PFSK-1 (cell line): Measurements from ENCODE around the gene CHRNB1.

Experiments used
- FOXP2 ChIP-seq: optimal IDR thresholded peaks from 2 replicates; pipeline ENCODE3; 2011; ENCODE audit warnings: borderline replicate concordance, control low read depth, inconsistent platforms; ENCODE audit not compliant: insufficient read depth; ENCODE audit errors: extremely low read length, extremely low read depth
- POLR2AphosphoS5 ChIP-seq: IDR thresholded peaks from 2 replicates; pipeline ENCODE4 v1.6.1; 2012; ENCODE audit warnings: low read depth, mild to moderate bottlenecking, control low read depth, low read length, moderate library complexity
- SIN3A ChIP-seq: IDR thresholded peaks from 2 replicates; pipeline ENCODE4 v1.6.1; 2012; ENCODE audit warnings: mild to moderate bottlenecking, low read length, moderate library complexity, borderline replicate concordance; ENCODE audit not compliant: insufficient read depth
- TAF1 ChIP-seq: IDR thresholded peaks from 2 replicates; pipeline ENCODE4 v1.6.1; 2012; ENCODE audit warnings: low read length, control low read depth, borderline replicate concordance; ENCODE audit not compliant: insufficient read depth
- TF ChIP-seq, protein P1 (sequence below), 2 experiments: IDR thresholded peaks; 2 replicates each; pipeline versions ENCODE4 v1.6.1 to v1.8.0; 2011 to 2012; ENCODE audit warnings: low read depth in 2 of 2, low read length in 2 of 2, control low read depth in 1 of 2, inconsistent platforms in 1 of 2, mild to moderate bottlenecking in 1 of 2, moderate library complexity in 1 of 2; ENCODE audit not compliant: insufficient read depth in 1 of 2

The CHRNB1 gene

DNA sequence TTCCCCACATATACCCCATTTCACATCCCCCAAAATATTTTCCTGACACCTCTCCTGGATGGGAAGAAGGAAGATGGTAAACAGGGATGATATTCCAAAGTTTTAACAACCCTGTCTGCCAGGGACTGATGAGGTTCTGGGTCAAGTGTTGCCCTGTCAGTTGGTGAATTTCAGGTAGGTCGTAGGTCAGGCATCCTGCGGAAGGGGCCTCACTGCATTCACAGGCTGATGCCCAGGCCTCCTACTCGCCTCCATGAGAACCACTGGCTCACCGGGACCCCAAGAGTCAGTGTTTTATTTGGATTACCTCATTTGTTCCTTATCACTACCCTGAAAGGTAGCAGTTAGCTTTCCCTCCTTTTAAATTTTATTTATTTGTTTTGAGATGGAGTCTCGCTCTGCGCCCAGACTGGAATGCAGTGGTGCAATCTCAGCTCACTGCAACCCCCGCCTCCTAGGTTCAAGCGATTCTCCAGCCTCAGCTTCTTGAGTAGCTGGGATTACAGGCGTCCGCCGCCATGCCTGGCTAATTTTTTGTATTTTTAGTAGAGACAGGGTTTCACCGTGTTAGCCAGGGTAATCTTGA lies 24.0 kb downstream of the CHRNB1 start:
- TF ChIP-seq, protein P1, sequence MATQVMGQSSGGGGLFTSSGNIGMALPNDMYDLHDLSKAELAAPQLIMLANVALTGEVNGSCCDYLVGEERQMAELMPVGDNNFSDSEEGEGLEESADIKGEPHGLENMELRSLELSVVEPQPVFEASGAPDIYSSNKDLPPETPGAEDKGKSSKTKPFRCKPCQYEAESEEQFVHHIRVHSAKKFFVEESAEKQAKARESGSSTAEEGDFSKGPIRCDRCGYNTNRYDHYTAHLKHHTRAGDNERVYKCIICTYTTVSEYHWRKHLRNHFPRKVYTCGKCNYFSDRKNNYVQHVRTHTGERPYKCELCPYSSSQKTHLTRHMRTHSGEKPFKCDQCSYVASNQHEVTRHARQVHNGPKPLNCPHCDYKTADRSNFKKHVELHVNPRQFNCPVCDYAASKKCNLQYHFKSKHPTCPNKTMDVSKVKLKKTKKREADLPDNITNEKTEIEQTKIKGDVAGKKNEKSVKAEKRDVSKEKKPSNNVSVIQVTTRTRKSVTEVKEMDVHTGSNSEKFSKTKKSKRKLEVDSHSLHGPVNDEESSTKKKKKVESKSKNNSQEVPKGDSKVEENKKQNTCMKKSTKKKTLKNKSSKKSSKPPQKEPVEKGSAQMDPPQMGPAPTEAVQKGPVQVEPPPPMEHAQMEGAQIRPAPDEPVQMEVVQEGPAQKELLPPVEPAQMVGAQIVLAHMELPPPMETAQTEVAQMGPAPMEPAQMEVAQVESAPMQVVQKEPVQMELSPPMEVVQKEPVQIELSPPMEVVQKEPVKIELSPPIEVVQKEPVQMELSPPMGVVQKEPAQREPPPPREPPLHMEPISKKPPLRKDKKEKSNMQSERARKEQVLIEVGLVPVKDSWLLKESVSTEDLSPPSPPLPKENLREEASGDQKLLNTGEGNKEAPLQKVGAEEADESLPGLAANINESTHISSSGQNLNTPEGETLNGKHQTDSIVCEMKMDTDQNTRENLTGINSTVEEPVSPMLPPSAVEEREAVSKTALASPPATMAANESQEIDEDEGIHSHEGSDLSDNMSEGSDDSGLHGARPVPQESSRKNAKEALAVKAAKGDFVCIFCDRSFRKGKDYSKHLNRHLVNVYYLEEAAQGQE (IDR thresholded peaks at IDR 0.05; ENCODE audit: insufficient read depth in 1 of 2, low read depth in 2 of 2, low read length in 2 of 2) = no peak
- TF ChIP-seq SIN3A (no peak), FOXP2 (no peak), POLR2AphosphoS5 (no peak), TAF1 (no peak)

DNA sequence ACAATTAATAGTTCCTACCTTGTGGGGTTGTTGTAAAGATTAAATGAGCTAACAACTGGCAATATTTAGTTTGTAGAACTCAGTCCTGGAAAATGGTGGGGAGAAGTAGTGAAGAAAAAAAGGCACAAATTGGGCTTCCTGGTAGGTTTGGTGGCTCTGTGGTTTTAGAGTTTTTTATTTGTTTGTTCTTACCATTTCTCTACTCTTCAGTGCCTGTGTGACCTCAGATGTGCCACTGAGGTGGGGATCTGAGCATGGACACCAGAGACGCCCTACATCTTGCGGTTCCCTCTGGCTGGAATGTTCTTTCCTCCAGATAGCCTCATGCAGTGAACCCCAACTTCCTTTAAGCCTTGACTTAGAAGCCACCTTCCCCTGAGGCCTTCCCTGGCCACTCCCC lies 26.9 kb downstream of the CHRNB1 start:
- TF ChIP-seq FOXP2 (no peak), POLR2AphosphoS5 (no peak), TAF1 (no peak), SIN3A (no peak)
- TF ChIP-seq, protein P1 (IDR thresholded peaks at IDR 0.05; ENCODE audit: insufficient read depth in 1 of 2, low read depth in 2 of 2, low read length in 2 of 2) = no peak

DNA sequence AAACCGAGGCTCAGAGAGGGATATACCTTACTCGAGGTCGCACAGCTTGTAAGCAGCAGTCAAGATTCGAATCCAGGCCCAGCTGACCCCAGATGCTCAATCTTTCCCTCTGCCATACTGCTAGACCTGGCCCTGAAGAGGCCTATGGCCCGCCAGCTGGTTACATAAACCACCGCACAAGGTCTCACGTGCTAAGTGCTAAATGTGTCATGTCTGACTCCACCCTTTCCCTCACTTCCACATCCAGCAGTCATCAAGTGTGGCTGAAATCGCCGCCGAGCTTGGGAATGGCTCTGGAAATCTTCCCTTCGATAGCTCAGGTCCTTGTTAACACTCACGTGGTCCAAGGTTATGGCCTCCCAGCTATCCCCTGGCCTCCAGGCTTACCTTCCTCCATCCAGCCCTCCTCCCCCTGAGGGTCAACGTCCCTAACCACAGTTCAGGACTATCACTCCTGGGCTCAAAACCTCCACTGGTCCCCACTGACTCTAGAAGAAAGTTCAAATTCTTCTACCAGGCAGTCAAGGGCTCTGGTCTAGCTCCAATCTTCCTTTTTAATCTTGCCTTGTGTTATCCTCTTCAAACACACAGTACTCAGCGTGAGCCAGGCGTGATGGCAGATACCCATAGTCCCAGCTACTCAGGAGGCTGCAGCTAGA lies 31.0 kb downstream of the CHRNB1 start:
- TF ChIP-seq FOXP2 (no peak), SIN3A (no peak), TAF1 (no peak), POLR2AphosphoS5 (no peak)
- TF ChIP-seq, protein P1 (IDR thresholded peaks at IDR 0.05; ENCODE audit: insufficient read depth in 1 of 2, low read depth in 2 of 2, low read length in 2 of 2) = no peak

DNA sequence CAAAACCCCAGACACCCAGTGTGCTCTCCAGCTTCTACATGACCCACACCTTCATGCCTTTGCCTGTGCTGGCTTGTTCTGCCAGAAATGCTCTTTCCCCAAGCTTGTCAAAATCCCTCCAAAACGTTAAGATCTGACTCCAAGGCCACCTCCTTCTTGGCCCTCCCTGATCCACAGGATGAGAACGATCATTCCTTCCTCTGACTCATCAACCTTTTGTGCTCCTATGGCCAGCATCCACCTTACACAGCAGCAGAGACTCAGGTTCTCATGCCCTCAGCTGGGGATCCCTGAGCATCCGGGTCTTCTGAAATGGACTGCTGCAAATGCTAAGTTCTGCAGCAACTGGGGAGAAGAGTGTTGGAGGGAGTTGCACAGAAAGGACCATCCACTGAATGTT lies 31.6 kb downstream of the CHRNB1 start:
- TF ChIP-seq SIN3A (no peak), POLR2AphosphoS5 (no peak), FOXP2 (no peak), TAF1 (no peak)
- TF ChIP-seq, protein P1 (IDR thresholded peaks at IDR 0.05; ENCODE audit: insufficient read depth in 1 of 2, low read depth in 2 of 2, low read length in 2 of 2) = no peak

DNA sequence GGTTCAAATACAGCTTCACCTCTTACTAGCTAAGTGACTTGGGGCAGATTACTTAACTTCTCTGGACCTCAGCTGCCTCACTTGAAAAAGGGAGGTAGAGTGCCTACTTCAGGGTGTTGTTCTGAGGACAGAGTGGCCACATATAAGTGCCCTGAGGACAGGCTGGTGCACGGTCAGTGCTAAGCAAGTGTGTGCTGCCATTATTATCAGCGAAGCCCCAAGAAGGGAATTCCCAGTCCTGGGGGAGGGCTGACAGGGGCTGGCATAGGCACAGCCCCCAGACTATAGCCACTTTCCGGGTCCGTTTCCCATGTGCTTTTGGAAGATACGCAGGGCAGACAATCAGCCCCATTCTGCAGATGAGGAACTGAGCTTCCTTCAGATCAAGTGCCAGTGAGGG lies 32.1 kb downstream of the CHRNB1 start:
- TF ChIP-seq, protein P1 (IDR thresholded peaks at IDR 0.05; ENCODE audit: insufficient read depth in 1 of 2, low read depth in 2 of 2, low read length in 2 of 2) = no peak
- TF ChIP-seq FOXP2 (no peak), SIN3A (no peak), TAF1 (no peak), POLR2AphosphoS5 (no peak)
